ENCODE results near the gene SPG11.
A peak's percentile ranks its signal among the peaks of the same experiment; 100 is the strongest.
"Not testable (repeated sequence)": the region's sequence is repeated elsewhere in the genome, so short reads cannot be mapped to it uniquely, and the experiment has no call there.

SPG11 gene

DNA sequence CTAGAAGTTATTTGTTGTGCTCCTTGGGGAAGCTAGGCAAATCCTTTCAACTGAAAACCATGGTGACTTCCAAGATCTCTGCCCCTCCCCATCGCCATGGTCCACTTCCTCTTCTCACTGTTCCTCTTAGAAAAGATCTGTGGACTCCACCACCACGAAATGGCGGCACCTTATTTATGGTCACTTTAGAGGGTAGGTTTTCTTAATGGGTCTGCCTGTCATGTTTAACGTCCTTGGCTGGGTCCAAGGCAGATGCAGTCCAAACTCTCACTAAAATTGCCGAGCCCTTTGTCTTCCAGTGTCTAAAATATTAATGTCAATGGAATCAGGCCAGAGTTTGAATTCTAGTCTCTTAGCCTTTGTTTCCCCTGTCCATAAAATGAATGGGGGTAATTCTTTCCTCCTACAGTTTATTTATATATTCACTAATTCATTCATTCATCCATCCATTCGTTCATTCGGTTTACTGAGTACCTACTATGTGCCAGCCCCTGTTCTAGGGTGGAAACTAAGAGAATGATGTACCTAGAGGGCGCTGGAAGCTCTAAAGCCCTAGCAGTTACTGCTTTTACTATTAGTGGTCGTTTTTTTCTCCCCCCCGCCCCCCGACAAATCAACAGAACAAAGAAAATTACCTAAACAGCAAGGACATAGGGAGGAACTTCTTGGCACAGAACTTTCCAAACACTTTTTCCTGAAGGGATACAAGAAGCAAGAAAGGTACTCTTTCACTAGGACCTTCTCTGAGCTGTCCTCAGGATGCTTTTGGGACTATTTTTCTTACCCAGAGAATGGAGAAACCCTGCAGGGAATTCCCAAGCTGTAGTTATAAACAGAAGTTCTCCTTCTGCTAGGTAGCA is 47.0 kb upstream of the SPG11 start:
- TF ChIP-seq, protein P1, sequence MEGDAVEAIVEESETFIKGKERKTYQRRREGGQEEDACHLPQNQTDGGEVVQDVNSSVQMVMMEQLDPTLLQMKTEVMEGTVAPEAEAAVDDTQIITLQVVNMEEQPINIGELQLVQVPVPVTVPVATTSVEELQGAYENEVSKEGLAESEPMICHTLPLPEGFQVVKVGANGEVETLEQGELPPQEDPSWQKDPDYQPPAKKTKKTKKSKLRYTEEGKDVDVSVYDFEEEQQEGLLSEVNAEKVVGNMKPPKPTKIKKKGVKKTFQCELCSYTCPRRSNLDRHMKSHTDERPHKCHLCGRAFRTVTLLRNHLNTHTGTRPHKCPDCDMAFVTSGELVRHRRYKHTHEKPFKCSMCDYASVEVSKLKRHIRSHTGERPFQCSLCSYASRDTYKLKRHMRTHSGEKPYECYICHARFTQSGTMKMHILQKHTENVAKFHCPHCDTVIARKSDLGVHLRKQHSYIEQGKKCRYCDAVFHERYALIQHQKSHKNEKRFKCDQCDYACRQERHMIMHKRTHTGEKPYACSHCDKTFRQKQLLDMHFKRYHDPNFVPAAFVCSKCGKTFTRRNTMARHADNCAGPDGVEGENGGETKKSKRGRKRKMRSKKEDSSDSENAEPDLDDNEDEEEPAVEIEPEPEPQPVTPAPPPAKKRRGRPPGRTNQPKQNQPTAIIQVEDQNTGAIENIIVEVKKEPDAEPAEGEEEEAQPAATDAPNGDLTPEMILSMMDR (IDR thresholded peaks at IDR 0.05; ENCODE audit: low read depth, low read length) = peak; percentile 47
- peak; percentile 45 to 55 for DNase-seq (ENCODE audit: low read depth in 2 of 2)
- peak overlapping the region; percentile 68 to 99 for H3K4me3 ChIP-seq (replicated peaks in 1 of 2; ENCODE audit: low read depth in 2 of 2, low read length in 2 of 2)

DNA sequence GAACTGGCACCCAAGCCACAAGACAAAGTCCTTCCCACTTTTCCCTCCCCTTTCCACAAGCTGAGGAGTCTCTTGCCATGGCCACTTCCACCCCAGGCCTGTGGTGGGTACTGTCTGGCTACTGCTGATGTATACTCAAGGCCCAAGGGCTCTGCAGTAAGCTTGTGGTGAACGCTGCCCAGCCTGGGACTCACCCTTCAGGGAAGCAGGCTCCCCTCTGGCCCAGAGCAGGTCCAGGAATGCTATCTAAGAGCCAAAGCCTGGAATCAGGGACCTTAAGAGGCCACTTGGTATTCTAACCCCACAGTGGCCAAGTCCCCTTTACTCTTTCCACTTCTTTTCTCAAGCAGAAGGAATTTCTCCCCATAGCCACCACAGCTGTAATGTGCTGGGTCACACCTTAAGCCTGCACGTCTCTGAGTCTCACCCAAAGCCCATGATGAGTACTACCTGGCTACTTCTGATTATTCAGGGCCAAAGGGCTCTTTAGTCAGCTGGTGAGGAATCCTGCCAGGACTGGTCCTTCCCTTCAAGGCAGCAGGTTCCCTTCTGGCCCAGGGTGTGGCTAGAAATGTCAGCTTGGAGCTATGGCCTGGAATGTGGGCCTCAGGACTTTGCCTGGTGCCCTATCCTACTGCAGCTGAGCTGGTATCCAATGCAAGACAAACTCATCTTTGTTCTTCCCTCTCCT is 43.6 kb upstream of the SPG11 start:
- H3K4me3 ChIP-seq (replicated peaks in 1 of 2; ENCODE audit: low read depth in 2 of 2, low read length in 2 of 2) = no peak overlapping the region
- TF ChIP-seq, protein P1 (IDR thresholded peaks at IDR 0.05; ENCODE audit: low read depth, low read length) = no peak
- no peak for DNase-seq (ENCODE audit: low read depth in 2 of 2)

DNA sequence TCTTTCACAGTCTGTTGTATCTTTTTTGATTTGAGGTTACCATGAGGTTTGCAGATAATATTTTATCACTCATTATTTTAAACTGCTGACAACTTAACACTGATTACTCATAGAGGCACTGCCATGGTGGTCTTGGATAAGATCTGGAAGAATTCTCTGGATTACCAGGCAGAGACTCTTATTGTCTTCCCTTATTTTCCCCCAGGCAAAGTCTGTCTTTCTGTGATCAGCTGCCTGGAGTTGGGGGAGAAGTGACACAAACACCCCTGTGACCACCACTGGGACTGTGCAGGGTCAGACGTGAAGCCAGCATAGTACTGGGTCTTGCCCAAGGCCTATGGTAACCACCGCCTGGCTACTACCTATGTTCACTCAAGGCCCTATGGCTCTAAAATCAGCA is 42.9 kb upstream of the SPG11 start:
- DNase-seq (ENCODE audit: low read depth in 2 of 2) = no peak
- TF ChIP-seq, protein P1 (IDR thresholded peaks at IDR 0.05; ENCODE audit: low read depth, low read length) = no peak
- H3K4me3 ChIP-seq (replicated peaks in 1 of 2; ENCODE audit: low read depth in 2 of 2, low read length in 2 of 2) = no peak overlapping the region

DNA sequence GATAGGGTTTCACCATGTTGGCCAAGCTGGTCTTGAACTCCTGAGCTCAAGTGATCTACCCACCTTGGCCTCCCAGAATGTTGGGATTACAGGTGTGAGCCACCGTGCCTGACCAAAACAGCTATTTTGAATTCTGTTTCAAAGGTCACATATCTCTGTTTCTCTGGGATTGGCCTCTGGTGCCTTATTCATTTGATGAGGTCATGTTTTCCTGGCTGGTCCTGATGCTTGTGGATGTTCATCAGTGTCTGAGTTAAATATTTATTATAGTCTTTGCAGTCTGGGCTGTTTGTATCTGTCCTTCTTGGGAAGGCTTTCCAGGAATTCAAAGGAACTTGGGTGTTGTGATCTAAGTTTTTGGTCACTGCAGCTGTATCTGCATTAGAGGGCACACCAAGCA is 42.5 kb upstream of the SPG11 start:
- H3K4me3 ChIP-seq (replicated peaks in 1 of 2; ENCODE audit: low read depth in 2 of 2, low read length in 2 of 2) = no peak overlapping the region
- TF ChIP-seq, protein P1 (IDR thresholded peaks at IDR 0.05; ENCODE audit: low read depth, low read length) = no peak
- no peak for DNase-seq (ENCODE audit: low read depth in 2 of 2)

DNA sequence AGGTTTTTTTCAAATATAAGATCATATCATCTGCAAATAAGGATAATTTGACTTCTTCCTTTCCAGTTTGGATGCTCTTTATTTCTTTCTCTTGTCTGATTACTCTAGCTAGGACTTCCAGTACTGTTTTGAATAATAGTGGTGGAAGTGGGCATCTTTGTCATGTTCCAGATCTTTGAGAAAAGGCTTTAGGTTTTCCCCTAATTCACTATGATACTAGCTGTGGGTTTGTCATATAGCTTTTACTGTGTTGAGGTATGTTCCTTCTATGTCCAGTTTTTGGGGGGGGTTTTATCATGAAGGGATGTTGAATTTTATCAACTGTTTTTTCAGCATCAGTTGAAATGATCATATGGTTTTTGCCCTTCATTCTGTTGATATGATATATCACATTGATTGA is 37.2 kb upstream of the SPG11 start:
- DNase-seq (ENCODE audit: low read depth in 2 of 2); H3K4me3 ChIP-seq (replicated peaks in 1 of 2; ENCODE audit: low read depth in 2 of 2, low read length in 2 of 2): not testable (repeated sequence)

DNA sequence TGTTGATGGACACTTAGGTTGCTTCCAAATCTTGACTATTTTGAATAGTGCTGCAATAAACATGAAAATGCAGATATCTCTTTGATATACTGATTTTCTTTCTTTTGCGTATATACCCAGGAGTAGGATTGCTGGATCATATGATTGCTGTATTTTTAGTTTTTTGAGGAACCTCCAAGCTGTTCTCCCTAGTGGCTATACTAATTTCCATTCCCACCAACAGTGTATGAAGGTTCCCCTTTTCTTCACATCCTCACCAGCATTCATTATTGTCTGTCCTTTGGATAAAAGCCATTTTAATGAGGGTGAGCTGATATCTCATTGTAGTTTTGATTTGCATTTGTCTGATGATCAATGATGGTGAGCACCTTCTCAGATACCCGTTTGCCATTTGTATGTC is 35.2 kb upstream of the SPG11 start:
- TF ChIP-seq, protein P1 (IDR thresholded peaks at IDR 0.05; ENCODE audit: low read depth, low read length) = no peak
- DNase-seq (ENCODE audit: low read depth in 2 of 2) = no peak

DNA sequence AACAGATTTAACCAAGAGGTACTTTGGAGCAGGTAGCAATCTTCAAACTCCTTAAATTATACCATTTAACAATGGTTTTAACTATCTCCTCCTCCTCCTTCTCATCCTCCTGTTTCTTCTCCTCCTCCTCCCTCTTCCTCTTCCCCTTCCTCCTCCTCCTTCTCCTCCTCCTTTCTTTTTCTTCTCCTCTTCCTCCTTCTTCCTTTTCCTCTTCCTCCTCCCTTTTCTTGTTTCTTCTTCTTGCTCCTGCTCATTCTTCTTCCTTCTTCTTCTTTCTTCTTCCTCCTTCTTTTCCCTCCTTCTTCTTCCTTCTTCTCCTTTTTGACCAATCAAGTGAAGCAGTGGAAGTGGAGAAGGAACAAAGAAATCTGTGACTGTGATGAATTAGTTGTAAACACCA is 33.6 kb upstream of the SPG11 start:
- TF ChIP-seq, protein P1 (IDR thresholded peaks at IDR 0.05; ENCODE audit: low read depth, low read length) = no peak
- DNase-seq (ENCODE audit: low read depth in 2 of 2) = no peak
- H3K4me3 ChIP-seq (replicated peaks in 1 of 2; ENCODE audit: low read depth in 2 of 2, low read length in 2 of 2) = no peak overlapping the region

More for the DNA sequence above, 35.2 kb upstream of the SPG11 start:
- H3K4me3 ChIP-seq (replicated peaks in 1 of 2; ENCODE audit: low read depth in 2 of 2, low read length in 2 of 2) = no peak overlapping the region
